Osteoblast (primary cell): ENCODE data around the gene PPP1R15A. TPM values are rescaled to one million over a fixed set of nuclear protein-coding genes. Genes with fewer than 3 reads are reported as not detected.
A peak's percentile ranks its signal among the peaks of the same experiment; 100 is the strongest.

ENCODE experiments used
- DNase-seq: peaks from one replicate; pipeline ENCODE4 v3.0.0; 2011; ENCODE audit warnings: low spot score, mixed read lengths; ENCODE audit not compliant: insufficient read length; ENCODE audit errors: missing footprints
- H2AFZ ChIP-seq: 2 replicates; pipeline ENCODE4 v1.6.0; 2011; ENCODE audit warnings: mild to moderate bottlenecking, low read length
- H3K27ac ChIP-seq: 2 replicates; pipeline ENCODE4 v1.5.1; 2011; ENCODE audit warnings: mild to moderate bottlenecking, low read depth, low read length, moderate library complexity
- H3K27me3 ChIP-seq: 2 replicates; pipeline ENCODE4 v1.6.0; 2012; ENCODE audit warnings: mild to moderate bottlenecking, control low read depth, inconsistent platforms, low read length, moderate library complexity; ENCODE audit not compliant: insufficient read depth
- H3K36me3 ChIP-seq: 2 replicates; pipeline ENCODE4 v1.5.1; 2011; ENCODE audit warnings: mild to moderate bottlenecking, low read length, control low read depth, moderate library complexity; ENCODE audit not compliant: insufficient read depth
- H3K4me1 ChIP-seq: 2 replicates; pipeline ENCODE4 v1.5.1; 2011; ENCODE audit warnings: mild to moderate bottlenecking, low read length, control low read depth, moderate library complexity; ENCODE audit not compliant: insufficient read depth
- H3K4me2 ChIP-seq: 2 replicates; pipeline ENCODE4 v1.6.0; 2011; ENCODE audit warnings: mild to moderate bottlenecking, low read length; ENCODE audit not compliant: insufficient read depth
- H3K4me3 ChIP-seq: fragments of 200-600 bp; sonication (generic); 3 replicates; pipeline ENCODE4 v1.5.1; 2012; ENCODE audit warnings: mild to moderate bottlenecking, low read length, inconsistent platforms; ENCODE audit not compliant: insufficient read depth
- H3K79me2 ChIP-seq: 2 replicates; pipeline ENCODE4 v1.6.0; 2012; ENCODE audit warnings: mild to moderate bottlenecking, low read length, control low read depth, inconsistent platforms; ENCODE audit not compliant: insufficient read depth
- H3K9me3 ChIP-seq: 2 replicates; pipeline ENCODE4 v1.5.1; 2011; ENCODE audit warnings: low read depth, low read length, control low read depth
- H4K20me1 ChIP-seq: 2 replicates; pipeline ENCODE4 v1.6.0; 2012; ENCODE audit warnings: mild to moderate bottlenecking, low read length, control low read depth; ENCODE audit not compliant: insufficient read depth
- total RNA-seq: library from RNA; depleted of rRNA; stranded (reverse); fragments of >200 nt; gene quantifications from 2 replicates; pipeline ENCODE4 v1.2.3, GENCODE V29; 2012
- TF ChIP-seq, protein P1 (sequence below): IDR thresholded peaks from 2 replicates; pipeline ENCODE4 v1.5.1; 2011; ENCODE audit warnings: mild to moderate bottlenecking, low read depth, low read length, moderate library complexity; ENCODE audit errors: extremely low read depth

Gene PPP1R15A
- total RNA-seq, 1 donor, result 84.0 TPM

DNA sequence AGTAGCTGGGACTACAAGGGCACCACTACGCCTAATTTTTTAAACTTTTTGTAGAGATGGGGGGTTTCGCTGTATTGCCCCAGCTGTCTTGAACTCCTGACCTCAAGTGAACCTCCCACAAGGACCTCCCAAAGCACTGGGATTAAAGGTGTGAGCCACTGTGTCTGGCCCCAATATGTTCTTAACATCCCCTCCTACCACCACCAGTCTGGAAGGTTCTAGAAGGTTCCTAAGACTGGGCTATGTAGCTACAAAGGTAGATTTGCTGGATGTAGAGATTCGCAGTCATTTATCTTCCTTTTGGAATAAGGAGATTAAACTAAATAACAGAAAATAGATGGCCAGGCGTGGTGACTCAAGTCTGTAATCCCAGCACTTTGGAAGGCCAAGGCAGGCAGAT lies 41.3 kb upstream of the PPP1R15A start:
- Histone ChIP-seq H3K27me3 (no peaks in the 10 kb centered on the region), H3K4me3 (no peak overlapping the region), H3K36me3 (peaks cover 14% of the 10 kb centered on the region), H3K4me2 (no peak overlapping the region), H2AFZ (no peak overlapping the region), H3K27ac (no peak overlapping the region), H3K79me2 (no peaks in the 10 kb centered on the region), H4K20me1 (no peaks in the 10 kb centered on the region), H3K4me1 (peaks cover 3% of the 10 kb centered on the region), H3K9me3 (no peaks in the 10 kb centered on the region)
- DNase-seq, result no peak
- TF ChIP-seq, protein P1, sequence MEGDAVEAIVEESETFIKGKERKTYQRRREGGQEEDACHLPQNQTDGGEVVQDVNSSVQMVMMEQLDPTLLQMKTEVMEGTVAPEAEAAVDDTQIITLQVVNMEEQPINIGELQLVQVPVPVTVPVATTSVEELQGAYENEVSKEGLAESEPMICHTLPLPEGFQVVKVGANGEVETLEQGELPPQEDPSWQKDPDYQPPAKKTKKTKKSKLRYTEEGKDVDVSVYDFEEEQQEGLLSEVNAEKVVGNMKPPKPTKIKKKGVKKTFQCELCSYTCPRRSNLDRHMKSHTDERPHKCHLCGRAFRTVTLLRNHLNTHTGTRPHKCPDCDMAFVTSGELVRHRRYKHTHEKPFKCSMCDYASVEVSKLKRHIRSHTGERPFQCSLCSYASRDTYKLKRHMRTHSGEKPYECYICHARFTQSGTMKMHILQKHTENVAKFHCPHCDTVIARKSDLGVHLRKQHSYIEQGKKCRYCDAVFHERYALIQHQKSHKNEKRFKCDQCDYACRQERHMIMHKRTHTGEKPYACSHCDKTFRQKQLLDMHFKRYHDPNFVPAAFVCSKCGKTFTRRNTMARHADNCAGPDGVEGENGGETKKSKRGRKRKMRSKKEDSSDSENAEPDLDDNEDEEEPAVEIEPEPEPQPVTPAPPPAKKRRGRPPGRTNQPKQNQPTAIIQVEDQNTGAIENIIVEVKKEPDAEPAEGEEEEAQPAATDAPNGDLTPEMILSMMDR, result no peak

DNA sequence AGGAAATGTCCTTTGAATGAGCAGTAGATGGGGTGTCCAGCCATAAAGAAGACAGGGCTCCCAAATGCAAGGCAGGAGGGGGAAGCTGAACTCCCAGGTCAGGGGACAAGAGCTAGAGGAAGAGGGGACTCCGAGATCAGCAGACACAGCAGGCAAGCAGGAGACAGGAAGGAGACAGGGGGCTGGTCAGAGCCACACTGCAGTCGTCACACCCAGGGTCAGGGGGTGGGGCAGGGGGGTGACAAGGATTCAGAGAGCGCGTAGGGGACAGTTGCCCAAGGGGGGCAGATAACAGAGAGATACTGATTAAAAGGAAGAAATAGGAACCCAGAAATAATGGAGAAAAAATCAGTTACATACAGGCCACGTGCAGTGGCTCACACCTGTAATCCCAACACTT lies 39.2 kb upstream of the PPP1R15A start:
- peaks cover 8% of the 10 kb centered on the region for H3K4me1 ChIP-seq
- H4K20me1 ChIP-seq, result no peaks in the 10 kb centered on the region
- no peaks in the 10 kb centered on the region for H3K27me3 ChIP-seq
- no peaks in the 10 kb centered on the region for H3K79me2 ChIP-seq
- no peaks in the 10 kb centered on the region for H3K9me3 ChIP-seq
- H3K4me2 ChIP-seq, result no peak overlapping the region
- H3K4me3 ChIP-seq, result no peak overlapping the region
- TF ChIP-seq, protein P1, result no peak
- no peak overlapping the region for H2AFZ ChIP-seq
- H3K36me3 ChIP-seq, result peaks cover 14% of the 10 kb centered on the region
- no peak overlapping the region for H3K27ac ChIP-seq
- DNase-seq, result no peak

DNA sequence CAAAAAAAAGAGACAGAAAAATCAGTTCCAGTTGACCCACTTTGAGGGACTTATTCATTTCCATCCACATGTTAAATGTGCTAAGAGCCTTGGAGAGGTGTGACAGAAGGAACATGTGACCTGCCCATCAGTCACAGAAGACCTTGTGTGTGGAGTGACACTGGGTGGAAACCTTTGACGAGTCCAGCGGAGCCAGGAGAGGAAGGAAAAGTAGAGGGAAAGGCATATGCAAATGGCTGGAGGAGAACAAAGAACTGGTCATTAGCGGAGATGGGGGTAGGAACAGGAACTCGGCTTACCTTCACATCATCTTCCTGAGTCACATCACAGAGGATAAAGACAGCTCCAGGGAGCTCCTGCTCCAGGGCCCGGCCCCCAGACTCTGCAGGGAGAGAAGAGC lies 38.2 kb upstream of the PPP1R15A start:
- H2AFZ ChIP-seq, result no peak overlapping the region
- no peak overlapping the region for H3K4me2 ChIP-seq
- H3K36me3 ChIP-seq, result peaks cover 15% of the 10 kb centered on the region
- no peaks in the 10 kb centered on the region for H3K9me3 ChIP-seq
- no peaks in the 10 kb centered on the region for H3K27me3 ChIP-seq
- H3K79me2 ChIP-seq, result no peaks in the 10 kb centered on the region
- H3K4me3 ChIP-seq, result no peak overlapping the region
- no peaks in the 10 kb centered on the region for H4K20me1 ChIP-seq
- H3K4me1 ChIP-seq, result peaks cover 8% of the 10 kb centered on the region
- TF ChIP-seq, protein P1, result no peak
- H3K27ac ChIP-seq, result no peak overlapping the region
- DNase-seq, result no peak

DNA sequence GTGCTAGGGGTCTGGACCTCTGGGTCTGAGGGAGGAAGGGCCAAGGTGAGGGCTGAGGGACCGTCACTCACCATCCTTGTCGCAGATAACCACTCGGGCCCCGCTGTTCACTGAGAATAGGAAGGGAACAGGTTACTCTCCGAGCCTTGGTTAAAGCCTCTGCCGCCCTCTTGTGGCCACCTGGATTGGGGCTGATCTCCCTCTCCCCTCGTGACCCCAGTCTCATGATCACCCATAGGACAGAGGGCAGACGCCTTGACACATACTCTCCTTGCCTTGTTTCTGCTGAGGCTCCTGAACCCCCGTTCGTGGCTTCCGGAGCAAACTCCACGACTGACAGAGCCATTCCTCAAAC lies 36.5 kb upstream of the PPP1R15A start:
- peaks cover 8% of the 10 kb centered on the region for H3K4me1 ChIP-seq
- peak overlapping the region; percentile 40 for H3K4me3 ChIP-seq
- peak overlapping the region; percentile 51 for H3K4me2 ChIP-seq
- no peak overlapping the region for H2AFZ ChIP-seq
- peak overlapping the region; percentile 58 for H3K27ac ChIP-seq
- TF ChIP-seq, protein P1, result peak; percentile 87
- no peaks in the 10 kb centered on the region for H3K79me2 ChIP-seq
- H3K36me3 ChIP-seq, result peaks cover 19% of the 10 kb centered on the region
- no peaks in the 10 kb centered on the region for H4K20me1 ChIP-seq
- H3K9me3 ChIP-seq, result no peaks in the 10 kb centered on the region
- DNase-seq, result peak; percentile 94
- no peaks in the 10 kb centered on the region for H3K27me3 ChIP-seq
